Lung (tissue), 12 donors: Measurements from ENCODE around the gene LHX2. TPM values are rescaled to one million over a fixed set of nuclear protein-coding genes. Genes with fewer than 3 reads are reported as not detected.

Experiments used
- ATAC-seq: fragments of 200-7000 bp; cut with Tn5 transposase; one replicate; pipeline ENCODE4 v1.9.1; 2020; ENCODE audit warnings: moderate number of reproducible peaks; ENCODE audit not compliant: insufficient read depth, low FRiP score
- DNase-seq, 3 donors: peaks; one replicate each; pipeline ENCODE4 v3.0.0-alpha.2; 2013 to 2017
- H3K27ac ChIP-seq, 2 donors: one replicate each; pipeline ENCODE4 v1.5.1; 2013; ENCODE audit warnings: mild to moderate bottlenecking in 2 of 2, moderate library complexity in 2 of 2, control low read depth in 1 of 2, inconsistent platforms in 1 of 2, low read depth in 1 of 2, low read length in 1 of 2
- H3K27me3 ChIP-seq, 3 donors: one replicate each; pipeline ENCODE4 v1.5.1; 2013; ENCODE audit warnings: low read length in 2 of 3; ENCODE audit not compliant: control insufficient read depth in 3 of 3, insufficient read depth in 3 of 3
- H3K36me3 ChIP-seq, 4 donors: one replicate each; pipeline ENCODE4 v1.5.1; 2013; ENCODE audit warnings: low read length in 4 of 4, mild to moderate bottlenecking in 1 of 4, moderate library complexity in 1 of 4; ENCODE audit not compliant: control insufficient read depth in 4 of 4, insufficient read depth in 4 of 4
- H3K4me1 ChIP-seq, 5 donors: one replicate each; pipeline ENCODE4 v1.5.1; 2013; ENCODE audit warnings: low read length in 5 of 5, mild to moderate bottlenecking in 2 of 5, moderate library complexity in 1 of 5; ENCODE audit not compliant: control insufficient read depth in 5 of 5, insufficient read depth in 5 of 5
- H3K4me3 ChIP-seq: one replicate; pipeline ENCODE4 v1.5.1; 2013; ENCODE audit warnings: mild to moderate bottlenecking, control low read depth, moderate library complexity
- H3K9ac ChIP-seq, 2 donors: one replicate each; pipeline ENCODE4 v1.5.1; 2013; ENCODE audit warnings: low read length in 2 of 2, control low read depth in 1 of 2; ENCODE audit not compliant: insufficient read depth in 1 of 2
- H3K9me3 ChIP-seq, 4 donors: one replicate each; pipeline ENCODE4 v1.5.1; 2013; ENCODE audit warnings: low read length in 3 of 4, mild to moderate bottlenecking in 1 of 4, moderate library complexity in 1 of 4; ENCODE audit not compliant: control insufficient read depth in 4 of 4, insufficient read depth in 3 of 4
- WGBS, 2 donors: extraction: QIAGEN DNeasy Blood & Tissue Kit; methylation state at CpG; one replicate each; pipeline ENCODE4 v1.1.7; 2013; 5-methylcytosine and 5-hydroxymethylcytosine counted together
- polyA plus RNA-seq, 2 donors: library from polyadenylated mRNA; stranded (reverse); fragments of 200-250 nt; gene quantifications; one replicate each; pipeline ENCODE4 v1.2.1, GENCODE V29; 2013
- total RNA-seq, 2 donors: library from RNA; depleted of rRNA in 1 of 2; stranded (reverse); fragments of >200 nt in 1 of 2; gene quantifications; one replicate each; pipeline ENCODE4 v1.2.1, GENCODE V29; 2014 to 2021
- TF ChIP-seq, protein P1 (sequence below): IDR thresholded peaks from 2 replicates; pipeline ENCODE4 v1.5.1; 2012; ENCODE audit warnings: mild to moderate bottlenecking; ENCODE audit errors: control extremely low read depth, extremely low read depth
- donor health status: control.
- donor health status: control.
- donor health status: Bipolar disorder and iron deficiency.
- donor health status: healthy.
- donor health status: DM: yes; HTN: yes; CAD: no.

LHX2 gene
- total and polyA plus RNA-seq, 4 donors, result 0.07 to 0.31 TPM; not detected in 2

DNA sequence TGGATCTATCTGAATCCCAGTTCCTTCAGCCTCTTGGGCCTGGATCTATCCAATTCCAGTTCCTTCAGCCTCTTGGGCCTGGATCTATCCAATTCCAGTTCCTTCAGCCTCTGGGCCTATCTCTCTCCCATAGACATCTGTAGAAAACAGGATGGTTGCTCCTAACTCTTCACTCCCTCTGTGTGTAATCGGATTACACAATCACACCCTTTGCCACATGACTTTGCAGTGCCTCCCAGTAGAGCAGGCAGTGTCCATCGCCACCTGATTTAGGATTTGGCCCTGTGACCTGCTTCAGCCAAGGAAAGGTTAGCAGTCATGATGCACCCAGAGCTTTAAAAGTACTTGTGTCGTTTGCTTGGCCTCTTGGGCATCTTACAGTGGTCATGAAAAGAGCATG lies 56.7 kb downstream of the LHX2 start:
- Histone ChIP-seq H3K4me3 (no peak overlapping the region), H3K4me1 (no peaks in the 10 kb centered on the region), H3K27me3 (peaks cover 0 to 10% (median 0%) of the 10 kb centered on the region in 3 donors), H3K9me3 (peaks cover 0 to 6% (median 1%) of the 10 kb centered on the region in 4 donors), H3K27ac (no peak overlapping the region), H3K9ac (no peak overlapping the region), H3K36me3 (no peaks in the 10 kb centered on the region)
- TF ChIP-seq, protein P1, sequence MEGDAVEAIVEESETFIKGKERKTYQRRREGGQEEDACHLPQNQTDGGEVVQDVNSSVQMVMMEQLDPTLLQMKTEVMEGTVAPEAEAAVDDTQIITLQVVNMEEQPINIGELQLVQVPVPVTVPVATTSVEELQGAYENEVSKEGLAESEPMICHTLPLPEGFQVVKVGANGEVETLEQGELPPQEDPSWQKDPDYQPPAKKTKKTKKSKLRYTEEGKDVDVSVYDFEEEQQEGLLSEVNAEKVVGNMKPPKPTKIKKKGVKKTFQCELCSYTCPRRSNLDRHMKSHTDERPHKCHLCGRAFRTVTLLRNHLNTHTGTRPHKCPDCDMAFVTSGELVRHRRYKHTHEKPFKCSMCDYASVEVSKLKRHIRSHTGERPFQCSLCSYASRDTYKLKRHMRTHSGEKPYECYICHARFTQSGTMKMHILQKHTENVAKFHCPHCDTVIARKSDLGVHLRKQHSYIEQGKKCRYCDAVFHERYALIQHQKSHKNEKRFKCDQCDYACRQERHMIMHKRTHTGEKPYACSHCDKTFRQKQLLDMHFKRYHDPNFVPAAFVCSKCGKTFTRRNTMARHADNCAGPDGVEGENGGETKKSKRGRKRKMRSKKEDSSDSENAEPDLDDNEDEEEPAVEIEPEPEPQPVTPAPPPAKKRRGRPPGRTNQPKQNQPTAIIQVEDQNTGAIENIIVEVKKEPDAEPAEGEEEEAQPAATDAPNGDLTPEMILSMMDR, result no peak
- DNase-seq (no peak), ATAC-seq (no peak)
- 90 to 96% methylated on average over 3 of the region's 3 CpGs for WGBS, 2 donors

DNA sequence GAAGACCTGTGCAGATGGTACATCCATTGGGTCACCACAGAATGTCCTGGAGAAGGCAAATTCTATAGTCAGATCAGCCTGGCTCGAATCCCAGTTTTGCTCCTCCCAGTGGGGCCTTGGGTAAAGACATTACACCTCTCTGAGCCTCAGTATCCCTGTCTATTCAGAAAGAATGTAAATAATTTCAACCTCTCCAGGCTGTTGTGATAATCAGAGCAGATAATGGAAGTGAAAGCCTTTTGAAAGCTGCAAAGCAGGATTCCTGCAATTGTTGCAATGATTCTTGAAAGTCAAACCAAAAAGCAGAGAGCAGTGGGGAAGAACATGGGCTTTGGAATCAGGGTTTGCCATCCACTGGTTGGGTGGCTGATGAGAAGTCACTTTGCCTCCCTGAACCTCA lies 63.2 kb downstream of the LHX2 start:
- ATAC-seq (no peak), DNase-seq (no peak)
- Histone ChIP-seq H3K27ac (no peak overlapping the region), H3K9ac (no peak overlapping the region), H3K27me3 (peaks cover 0 to 12% (median 0%) of the 10 kb centered on the region in 3 donors), H3K9me3 (peaks cover 0 to 2% (median under 1%) of the 10 kb centered on the region in 4 donors), H3K36me3 (no peaks in the 10 kb centered on the region), H3K4me3 (no peak overlapping the region), H3K4me1 (peaks cover 0 to 2% (median 0%) of the 10 kb centered on the region in 5 donors)
- TF ChIP-seq, protein P1, result no peak
- WGBS, 2 donors, result 69% methylated on average over 1 of the region's 1 CpG

DNA sequence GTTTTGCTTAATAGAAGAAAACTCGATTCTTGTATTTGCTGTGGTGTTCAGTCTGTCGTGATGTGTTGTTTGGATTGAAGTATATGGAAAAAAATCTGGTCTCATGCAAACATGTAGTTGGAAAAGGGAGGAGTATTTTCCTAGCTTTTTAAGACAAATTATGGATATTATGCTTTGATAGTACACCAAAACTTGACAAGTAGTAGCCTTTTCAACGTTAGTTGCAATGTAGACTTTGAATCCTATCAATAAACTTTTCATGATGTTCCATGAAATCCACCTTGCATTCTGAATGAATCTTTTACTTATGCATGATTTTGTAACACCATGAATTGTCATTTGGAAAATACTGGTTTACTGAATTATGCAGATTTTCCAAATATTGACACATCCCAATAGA lies 64.2 kb downstream of the LHX2 start:
- Histone ChIP-seq H3K9ac (no peak overlapping the region), H3K4me3 (no peak overlapping the region), H3K36me3 (no peaks in the 10 kb centered on the region), H3K9me3 (peaks cover 0 to 2% (median 0%) of the 10 kb centered on the region in 4 donors), H3K27ac (no peak overlapping the region), H3K27me3 (peaks cover 0 to 12% (median 0%) of the 10 kb centered on the region in 3 donors), H3K4me1 (peaks cover 0 to 2% (median 0%) of the 10 kb centered on the region in 5 donors)
- no peak for ATAC-seq
- TF ChIP-seq, protein P1, result no peak
- WGBS, 2 donors, result 82 to 85% methylated on average over 3 of the region's 3 CpGs
- DNase-seq, result no peak

DNA sequence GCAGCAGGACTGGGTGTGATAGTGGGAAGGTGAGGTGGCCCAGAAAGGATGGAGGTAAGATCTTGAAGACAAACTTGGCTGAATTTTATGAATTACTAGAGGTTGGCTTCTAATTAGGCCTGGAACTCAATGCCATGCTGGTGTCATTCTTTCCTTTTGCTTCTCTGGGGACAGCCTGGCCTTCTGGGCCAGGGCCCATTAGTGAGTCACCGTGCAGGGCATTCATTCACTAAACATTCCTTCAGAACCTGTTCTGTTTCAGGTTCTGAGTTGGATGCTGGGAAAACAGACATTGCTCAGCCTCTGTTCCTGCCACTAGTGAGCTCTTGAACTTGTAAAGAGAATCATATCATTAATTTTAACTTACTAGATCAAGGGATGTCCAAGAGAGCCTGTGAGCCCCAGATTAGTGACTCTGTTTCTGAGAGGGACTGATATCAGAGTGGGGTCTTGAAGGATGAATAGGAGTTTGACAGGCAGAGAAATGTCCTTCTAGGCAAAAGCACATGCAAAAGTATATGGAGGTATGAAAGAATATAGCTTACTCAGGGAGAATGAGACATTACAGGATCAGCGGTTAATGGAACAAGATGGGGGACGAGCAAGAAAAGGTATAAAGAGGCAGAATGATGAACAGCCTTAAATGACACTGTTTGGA lies 66.5 kb downstream of the LHX2 start:
- DNase-seq, result no peak
- no peak for ATAC-seq
- Histone ChIP-seq H3K27ac (no peak overlapping the region), H3K36me3 (no peaks in the 10 kb centered on the region), H3K9ac (no peak overlapping the region), H3K27me3 (peaks cover 0 to 3% (median 0%) of the 10 kb centered on the region in 3 donors), H3K4me3 (no peak overlapping the region), H3K4me1 (peaks cover 0 to 2% (median 0%) of the 10 kb centered on the region in 5 donors), H3K9me3 (no peaks in the 10 kb centered on the region)
- WGBS, 2 donors, result 68 to 82% methylated on average over 3 of the region's 3 CpGs
- TF ChIP-seq, protein P1, result no peak
